ENCODE measurements around the gene SNHG17. TPM values are rescaled to one million over a fixed set of nuclear protein-coding genes. Genes with fewer than 3 reads are reported as not detected.

The SNHG17 gene
- total and polyA plus RNA-seq, 2 donors (not counting 1 experiment from before 2014, with no cell fraction given) = 49.6 to 78.0 TPM

DNA sequence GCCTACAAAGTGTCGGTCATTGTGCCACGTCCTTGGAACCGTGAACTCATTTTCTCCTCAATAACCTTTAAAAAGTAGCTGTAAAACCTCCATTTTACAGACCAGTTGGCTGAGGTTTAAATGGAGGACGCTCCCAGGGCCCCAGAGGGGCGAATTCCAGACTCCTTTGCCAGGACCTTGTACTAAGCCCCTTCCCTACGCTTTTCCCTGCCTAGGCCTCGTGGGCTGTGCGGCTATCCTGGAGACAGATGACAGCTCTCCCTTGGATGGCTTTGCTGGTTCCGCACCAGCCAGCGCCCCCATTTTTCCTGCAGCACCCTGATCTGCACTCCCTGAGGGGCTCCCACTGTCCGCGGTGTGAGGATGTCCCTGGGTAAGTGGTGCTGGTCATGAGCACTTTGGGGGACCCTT, 12.1 kb upstream of the SNHG17 start:
- peak overlapping the region; percentile 94 for H3K4me2 ChIP-seq (replicated peaks; ENCODE audit: low read depth, low read length, poor library complexity, severe bottlenecking)
- H3K4me1 Mint-ChIP-seq = peaks cover 21% of the 10 kb centered on the region
- DNase-seq = no peak
- H3K9me3 Mint-ChIP-seq (ENCODE audit: insufficient read depth) = peaks cover 2% of the 10 kb centered on the region
- no peaks in the 10 kb centered on the region for H4K20me1 ChIP-seq (ENCODE audit: control insufficient read depth, insufficient read depth, low read length, poor library complexity, severe bottlenecking)
- peak overlapping the region; percentile 3 for H3K27ac Mint-ChIP-seq
- no peak for ATAC-seq (ENCODE audit: low read depth)
- peak overlapping the region in 4 of 5 experiments; percentile 76 to 92 (median 85) for H3K4me3 ChIP-seq (ENCODE audit: control extremely low read depth in 1 of 5, extremely low read depth in 1 of 5, insufficient read depth in 1 of 5, low read depth in 2 of 5, low read length in 4 of 5)
- ChIA-PET CTCF (interaction anchor here (3.2 to 6.3 kb wide), 3 partner anchors 9 to 25 kb away, joined by 21 to 156 read pairs (median 40); partner anchors contain the start of genes RALGAPB and SNHG17), POLR2A (interaction anchor here (0.5 to 2.7 kb wide), 4 partner anchors 12 to 331 kb away, joined by 3 to 36 read pairs (median 10); partner anchors contain the start of genes RALGAPB and SNHG17)
- peak overlapping the region; percentile 94 for H3K4me3 Mint-ChIP-seq
- peak overlapping the region; percentile 92 for H3K9ac ChIP-seq (ENCODE audit: low read length)
- H3K36me3 ChIP-seq (replicated peaks in 1 of 2; ENCODE audit: control extremely low read depth in 1 of 2, control insufficient read depth in 1 of 2, extremely low read depth in 1 of 2, insufficient read depth in 2 of 2, low read length in 1 of 2) = peaks cover 0 to 13% of the 10 kb centered on the region in 2 experiments
- peak overlapping the region; percentile 54 to 75 for H3K27ac ChIP-seq (ENCODE audit: low read length in 2 of 2)
- no peaks in the 10 kb centered on the region for H3K27me3 ChIP-seq (replicated peaks in 1 of 4; ENCODE audit: control extremely low read depth in 1 of 4, control insufficient read depth in 3 of 4, insufficient read depth in 4 of 4, low read length in 3 of 4)
- intact Hi-C loops (cut with micrococcal nuclease) = no loop called here
- TF ChIP-seq, protein P1, sequence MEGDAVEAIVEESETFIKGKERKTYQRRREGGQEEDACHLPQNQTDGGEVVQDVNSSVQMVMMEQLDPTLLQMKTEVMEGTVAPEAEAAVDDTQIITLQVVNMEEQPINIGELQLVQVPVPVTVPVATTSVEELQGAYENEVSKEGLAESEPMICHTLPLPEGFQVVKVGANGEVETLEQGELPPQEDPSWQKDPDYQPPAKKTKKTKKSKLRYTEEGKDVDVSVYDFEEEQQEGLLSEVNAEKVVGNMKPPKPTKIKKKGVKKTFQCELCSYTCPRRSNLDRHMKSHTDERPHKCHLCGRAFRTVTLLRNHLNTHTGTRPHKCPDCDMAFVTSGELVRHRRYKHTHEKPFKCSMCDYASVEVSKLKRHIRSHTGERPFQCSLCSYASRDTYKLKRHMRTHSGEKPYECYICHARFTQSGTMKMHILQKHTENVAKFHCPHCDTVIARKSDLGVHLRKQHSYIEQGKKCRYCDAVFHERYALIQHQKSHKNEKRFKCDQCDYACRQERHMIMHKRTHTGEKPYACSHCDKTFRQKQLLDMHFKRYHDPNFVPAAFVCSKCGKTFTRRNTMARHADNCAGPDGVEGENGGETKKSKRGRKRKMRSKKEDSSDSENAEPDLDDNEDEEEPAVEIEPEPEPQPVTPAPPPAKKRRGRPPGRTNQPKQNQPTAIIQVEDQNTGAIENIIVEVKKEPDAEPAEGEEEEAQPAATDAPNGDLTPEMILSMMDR (IDR thresholded peaks at IDR 0.05) = no peak
- no peak for TF ChIP-seq EZH2 (IDR thresholded peaks at IDR 0.05; ENCODE audit: borderline replicate concordance, insufficient read depth, low read depth, low read length, poor library complexity, severe bottlenecking)
- no peaks in the 10 kb centered on the region for H3K79me2 ChIP-seq (ENCODE audit: control insufficient read depth, insufficient read depth, low read length)
- H2AFZ ChIP-seq (ENCODE audit: insufficient read depth, low read depth, low read length, poor library complexity, severe bottlenecking) = peak overlapping the region; percentile 94
- H3K27me3 Mint-ChIP-seq = peaks cover under 1% of the 10 kb centered on the region
- peaks cover 0 to 4% (median 2%) of the 10 kb centered on the region in 3 donors for H3K9me3 ChIP-seq (ENCODE audit: control extremely low read depth in 1 of 3, control insufficient read depth in 2 of 3, insufficient read depth in 1 of 3, low read length in 2 of 3)
- H3K4me1 ChIP-seq (ENCODE audit: control insufficient read depth in 2 of 2, insufficient read depth in 2 of 2, low read length in 2 of 2) = peaks cover 22 to 29% of the 10 kb centered on the region in 2 donors
- 64% methylated on average over 11 of the region's 12 CpGs for WGBS (ENCODE audit: insufficient coverage)

All from B cell (primary cell).